Ectodermal cell (in vitro differentiated cells): Measurements from ENCODE around the gene GLRA1.
"Not testable (repeated sequence)": the region's sequence is repeated elsewhere in the genome, so short reads cannot be mapped to it uniquely, and the experiment has no call there.

ENCODE experiments used
- H3K27ac ChIP-seq: 2 replicates; pipeline ENCODE4 v1.7.0; 2013; ENCODE audit warnings: mild to moderate bottlenecking, low read depth, low read length; ENCODE audit not compliant: insufficient read depth, poor library complexity, severe bottlenecking
- H3K27me3 ChIP-seq: 2 replicates; pipeline ENCODE4 v1.7.0; 2013; ENCODE audit warnings: mild to moderate bottlenecking, low read length; ENCODE audit not compliant: insufficient read depth, control insufficient read depth, poor library complexity, severe bottlenecking
- H3K36me3 ChIP-seq: one replicate; pipeline ENCODE4 v1.7.0; 2013; ENCODE audit warnings: low read length; ENCODE audit not compliant: control insufficient read depth, insufficient read depth
- H3K4me1 ChIP-seq: one replicate; pipeline ENCODE4 v1.7.0; 2013; ENCODE audit warnings: low read length; ENCODE audit not compliant: control insufficient read depth, insufficient read depth
- H3K4me3 ChIP-seq: 2 replicates; pipeline ENCODE4 v1.7.0; 2013; ENCODE audit warnings: low read depth, low read length, control low read depth; ENCODE audit not compliant: insufficient read depth
- H3K9me3 ChIP-seq: 2 replicates; pipeline ENCODE4 v1.7.0; 2013; ENCODE audit warnings: mild to moderate bottlenecking, low read length, moderate library complexity; ENCODE audit not compliant: control insufficient read depth
- WGBS, 2 experiments: methylation state at CpG; one replicate each; pipeline ENCODE4 v1.1.7; 2013; ENCODE audit warnings: missing lambda C conversion rate in 2 of 2; 5-methylcytosine and 5-hydroxymethylcytosine counted together

GLRA1 gene

GRCh38 chr5:151903243-151903653 lies 21.4 kb downstream of the GLRA1 start:
- Histone ChIP-seq H3K9me3 (no peaks in the 10 kb centered on the region), H3K4me1 (peaks cover 51% of the 10 kb centered on the region), H3K27me3 (peaks cover 20% of the 10 kb centered on the region), H3K27ac (no peak overlapping the region), H3K36me3 (no peaks in the 10 kb centered on the region), H3K4me3 (no peak overlapping the region)
- WGBS, 2 experiments, result 0% methylated on average over 1 of the region's 2 CpGs; no CpG with 5 or more reads in 1 of the 2 experiments

- WGBS, 2 experiments, result 88 to 89% methylated on average over 4 of the region's 4 CpGs
- Histone ChIP-seq H3K27me3 (peaks cover 20% of the 10 kb centered on the region), H3K4me3 (no peak overlapping the region), H3K9me3 (no peaks in the 10 kb centered on the region), H3K27ac (no peak overlapping the region), H3K4me1 (peaks cover 51% of the 10 kb centered on the region), H3K36me3 (no peaks in the 10 kb centered on the region)
These were observed 22.4 kb downstream of the GLRA1 start for GRCh38 chr5:151902215-151902614.

- H3K36me3 ChIP-seq, result no peaks in the 10 kb centered on the region
These were observed 23.0 kb downstream of the GLRA1 start for GRCh38 chr5:151901611-151902010.

GRCh38 chr5:151900891-151901290 lies 23.8 kb downstream of the GLRA1 start:
- Histone ChIP-seq H3K27me3 (peaks cover 20% of the 10 kb centered on the region), H3K36me3 (no peaks in the 10 kb centered on the region), H3K4me3 (no peak overlapping the region), H3K4me1 (peaks cover 51% of the 10 kb centered on the region), H3K27ac (no peak overlapping the region), H3K9me3 (no peaks in the 10 kb centered on the region)
- WGBS, 2 experiments, result 91 to 96% methylated on average over 3 of the region's 3 CpGs

More at GRCh38 chr5:151901611-151902010, 23.0 kb downstream of the GLRA1 start:
- H3K27me3 ChIP-seq, result peaks cover 20% of the 10 kb centered on the region
- H3K27ac ChIP-seq, result no peak overlapping the region
- peaks cover 51% of the 10 kb centered on the region for H3K4me1 ChIP-seq
- H3K4me3 ChIP-seq, result no peak overlapping the region
- H3K9me3 ChIP-seq, result no peaks in the 10 kb centered on the region

GRCh38 chr5:151899399-151899798 lies 25.3 kb downstream of the GLRA1 start:
- peaks cover 5% of the 10 kb centered on the region for H3K27me3 ChIP-seq
- H3K4me1 ChIP-seq, result peaks cover 45% of the 10 kb centered on the region
- no peaks in the 10 kb centered on the region for H3K9me3 ChIP-seq
- no peaks in the 10 kb centered on the region for H3K36me3 ChIP-seq
- H3K27ac ChIP-seq, result no peak overlapping the region
- 66 to 73% methylated on average over 2 of the region's 2 CpGs for WGBS, 2 experiments
- no peak overlapping the region for H3K4me3 ChIP-seq

- Histone ChIP-seq H3K27ac (no peak overlapping the region), H3K27me3 (peaks cover 5% of the 10 kb centered on the region), H3K4me3 (no peak overlapping the region), H3K4me1 (peaks cover 32% of the 10 kb centered on the region), H3K36me3 (no peaks in the 10 kb centered on the region), H3K9me3 (no peaks in the 10 kb centered on the region)
- WGBS, 2 experiments, result 80% methylated on average over 1 of the region's 1 CpG; no CpG with 5 or more reads in 1 of the 2 experiments
These were observed 26.8 kb downstream of the GLRA1 start for GRCh38 chr5:151897896-151898295.

- no peaks in the 10 kb centered on the region for H3K36me3 ChIP-seq
- no peaks in the 10 kb centered on the region for H3K9me3 ChIP-seq
- WGBS, 2 experiments, result 0 to 42% methylated on average over 1 to 2 of the region's 2 CpGs
- no peak overlapping the region for H3K27ac ChIP-seq
- H3K27me3 ChIP-seq, result peaks cover 5% of the 10 kb centered on the region
- H3K4me1 ChIP-seq, result peaks cover 26% of the 10 kb centered on the region
- no peak overlapping the region for H3K4me3 ChIP-seq
These were observed 27.6 kb downstream of the GLRA1 start for GRCh38 chr5:151897020-151897552.

- Histone ChIP-seq H3K9me3 (no peaks in the 10 kb centered on the region), H3K4me3 (no peak overlapping the region), H3K27ac (peak overlapping the region; percentile 19), H3K36me3 (no peaks in the 10 kb centered on the region), H3K4me1 (peaks cover 31% of the 10 kb centered on the region), H3K27me3 (peaks cover 5% of the 10 kb centered on the region)
- 45 to 49% methylated on average over 2 to 3 of the region's 3 CpGs for WGBS, 2 experiments
These were observed 28.5 kb downstream of the GLRA1 start for GRCh38 chr5:151896031-151896691.

GRCh38 chr5:151895660-151896030 lies 29.0 kb downstream of the GLRA1 start:
- H3K27ac ChIP-seq, result peak overlapping the region; percentile 19
- no peaks in the 10 kb centered on the region for H3K36me3 ChIP-seq

GRCh38 chr5:151893485-151893884 lies 31.2 kb downstream of the GLRA1 start:
- WGBS, 2 experiments, result 75 to 87% methylated on average over 2 of the region's 2 CpGs
- not testable (repeated sequence) for H3K4me3 ChIP-seq, H3K36me3 ChIP-seq, H3K27ac ChIP-seq, H3K9me3 ChIP-seq, H3K27me3 ChIP-seq
- H3K4me1 ChIP-seq, result peaks cover 32% of the 10 kb centered on the region

More at GRCh38 chr5:151895660-151896030, 29.0 kb downstream of the GLRA1 start:
- H3K9me3 ChIP-seq, result no peaks in the 10 kb centered on the region
- WGBS, 2 experiments, result 83 to 86% methylated on average over 5 of the region's 5 CpGs
- H3K4me1 ChIP-seq, result peaks cover 34% of the 10 kb centered on the region
- H3K4me3 ChIP-seq, result no peak overlapping the region
- H3K27me3 ChIP-seq, result peaks cover 2% of the 10 kb centered on the region
